Astrocyte (in vitro differentiated cells and primary cell): ENCODE results near the gene YPEL1. TPM values are rescaled to one million over a fixed set of nuclear protein-coding genes. Genes with fewer than 3 reads are reported as not detected.

ENCODE experiments used
- DNase-seq: peaks from one replicate; pipeline ENCODE4 v3.0.0-alpha.2; 2010; ENCODE audit warnings: low read depth
- FAIRE-seq: peaks from 2 replicates; lab custom pipeline; 2011; peaks lifted over from hg19 to GRCh38; lab: Jason Lieb, UNC
- H2AFZ ChIP-seq: 2 replicates; pipeline ENCODE4 v1.6.0; 2012; ENCODE audit warnings: low read depth, low read length, inconsistent platforms
- H3K27ac ChIP-seq: 2 replicates; pipeline ENCODE4 v1.5.1; 2011; ENCODE audit warnings: low read depth, low read length, inconsistent platforms
- H3K27me3 ChIP-seq: 2 replicates; pipeline ENCODE4 v1.6.0; 2011; ENCODE audit warnings: low read length, inconsistent platforms; ENCODE audit not compliant: insufficient read depth
- H3K36me3 ChIP-seq: 2 replicates; pipeline ENCODE4 v1.5.1; 2011; ENCODE audit warnings: low read length, inconsistent platforms; ENCODE audit not compliant: insufficient read depth
- H3K4me1 ChIP-seq: 2 replicates; pipeline ENCODE4 v1.5.1; 2011; ENCODE audit warnings: low read length, inconsistent platforms; ENCODE audit not compliant: insufficient read depth
- H3K4me2 ChIP-seq: 2 replicates; pipeline ENCODE4 v1.6.0; 2012; ENCODE audit warnings: low read length, inconsistent platforms
- H3K4me3 ChIP-seq: 2 replicates; pipeline ENCODE4 v1.5.1; 2011; ENCODE audit warnings: low read depth, mild to moderate bottlenecking, low read length, inconsistent platforms; ENCODE audit not compliant: insufficient read depth
- H3K79me2 ChIP-seq: 2 replicates; pipeline ENCODE4 v1.6.0; 2012; ENCODE audit warnings: mild to moderate bottlenecking, low read length, inconsistent platforms; ENCODE audit not compliant: insufficient read depth
- H3K9ac ChIP-seq: 2 replicates; pipeline ENCODE4 v1.6.0; 2012; ENCODE audit warnings: mild to moderate bottlenecking, low read length, inconsistent platforms
- H3K9me3 ChIP-seq: 2 replicates; pipeline ENCODE4 v1.5.1; 2012; ENCODE audit warnings: low read depth, mild to moderate bottlenecking, low read length, inconsistent platforms; ENCODE audit not compliant: insufficient read depth
- H4K20me1 ChIP-seq: 2 replicates; pipeline ENCODE4 v1.6.0; 2012; ENCODE audit warnings: low read length, inconsistent platforms; ENCODE audit not compliant: insufficient read depth
- H3K27ac Mint-ChIP-seq: one replicate; pipeline ENCODE4 v1.8.0; 2021; ENCODE audit warnings: mild to moderate bottlenecking, mixed read lengths; ENCODE audit not compliant: unreplicated experiment
- H3K27me3 Mint-ChIP-seq: one replicate; pipeline ENCODE4 v1.8.0; 2021; ENCODE audit warnings: low read depth, mixed read lengths; ENCODE audit not compliant: unreplicated experiment
- H3K36me3 Mint-ChIP-seq: one replicate; pipeline ENCODE4 v1.8.0; 2021; ENCODE audit warnings: low read depth, mixed read lengths; ENCODE audit not compliant: unreplicated experiment
- H3K4me1 Mint-ChIP-seq: one replicate; pipeline ENCODE4 v1.8.0; 2021; ENCODE audit warnings: low read depth, mixed read lengths; ENCODE audit not compliant: unreplicated experiment
- H3K4me3 Mint-ChIP-seq: one replicate; pipeline ENCODE4 v1.8.0; 2021; ENCODE audit warnings: mild to moderate bottlenecking, moderate library complexity, mixed read lengths; ENCODE audit not compliant: unreplicated experiment
- H3K9me3 Mint-ChIP-seq: one replicate; pipeline ENCODE4 v1.8.0; 2021; ENCODE audit warnings: mild to moderate bottlenecking, mixed read lengths; ENCODE audit not compliant: unreplicated experiment
- EZH2 ChIP-seq: IDR thresholded peaks from 2 replicates; pipeline ENCODE4 v1.6.1; 2012; ENCODE audit warnings: mild to moderate bottlenecking, low read length, inconsistent platforms; ENCODE audit not compliant: insufficient read depth
- total RNA-seq: library from RNA; stranded (reverse); gene quantifications from 2 replicates; pipeline ENCODE4 v1.2.1, GENCODE V29; 2021
- TF ChIP-seq, protein P1 (sequence below): IDR thresholded peaks from 2 replicates; pipeline ENCODE4 v1.5.1; 2011; ENCODE audit warnings: low read depth, mild to moderate bottlenecking, inconsistent platforms, low read length, moderate library complexity; ENCODE audit not compliant: insufficient read depth

Gene YPEL1
- total RNA-seq, 1 donor from 2014 or later, result 0.86 TPM

DNA sequence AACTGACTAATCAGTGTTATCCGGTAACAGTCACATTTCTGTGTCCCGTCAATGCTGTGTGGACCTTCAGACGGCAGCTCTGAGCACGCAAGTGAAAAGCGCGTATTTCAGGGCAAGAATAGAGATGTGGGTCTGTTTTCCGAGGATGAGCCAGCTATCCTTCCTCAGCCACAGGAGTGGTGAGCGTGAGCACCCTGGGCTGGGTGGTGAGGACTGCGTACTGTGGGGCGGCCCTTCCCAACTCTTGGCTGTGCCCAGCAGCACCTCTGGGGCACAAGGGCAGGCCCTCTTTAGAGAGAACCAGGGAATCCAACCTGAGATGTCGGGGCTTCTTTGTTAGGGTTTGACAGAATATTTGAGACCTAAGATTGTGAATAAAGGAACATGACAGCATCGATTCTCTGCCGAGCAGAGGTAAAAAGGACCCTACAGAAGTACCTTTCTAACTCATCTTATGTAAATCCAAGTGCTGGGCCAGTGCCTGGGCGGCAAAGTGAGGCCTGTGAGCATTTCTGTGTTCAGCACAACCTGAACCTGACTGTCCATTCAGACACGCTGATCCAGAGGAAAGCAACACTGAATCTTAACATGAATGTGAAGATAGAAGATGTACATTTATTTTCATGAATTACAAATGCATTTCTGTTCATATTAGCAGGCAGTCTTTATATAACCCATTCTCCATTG is 26.5 kb upstream of the YPEL1 start:
- H3K4me3 Mint-ChIP-seq, result no peak overlapping the region
- Histone ChIP-seq H3K9me3 (no peaks in the 10 kb centered on the region), H3K79me2 (no peaks in the 10 kb centered on the region), H3K27ac (no peak overlapping the region), H3K4me3 (no peak overlapping the region), H3K4me2 (no peak overlapping the region), H3K36me3 (peaks cover 44% of the 10 kb centered on the region), H3K9ac (no peak overlapping the region), H2AFZ (no peak overlapping the region), H3K27me3 (no peaks in the 10 kb centered on the region), H3K4me1 (peaks cover 9% of the 10 kb centered on the region), H4K20me1 (peaks cover 31% of the 10 kb centered on the region)
- H3K27ac Mint-ChIP-seq, result no peak overlapping the region
- H3K4me1 Mint-ChIP-seq, result peaks cover 13% of the 10 kb centered on the region
- DNase-seq (no peak), FAIRE-seq (no peak)
- peaks cover 45% of the 10 kb centered on the region for H3K36me3 Mint-ChIP-seq
- no peaks in the 10 kb centered on the region for H3K9me3 Mint-ChIP-seq
- TF ChIP-seq EZH2, result no peak
- TF ChIP-seq, protein P1, sequence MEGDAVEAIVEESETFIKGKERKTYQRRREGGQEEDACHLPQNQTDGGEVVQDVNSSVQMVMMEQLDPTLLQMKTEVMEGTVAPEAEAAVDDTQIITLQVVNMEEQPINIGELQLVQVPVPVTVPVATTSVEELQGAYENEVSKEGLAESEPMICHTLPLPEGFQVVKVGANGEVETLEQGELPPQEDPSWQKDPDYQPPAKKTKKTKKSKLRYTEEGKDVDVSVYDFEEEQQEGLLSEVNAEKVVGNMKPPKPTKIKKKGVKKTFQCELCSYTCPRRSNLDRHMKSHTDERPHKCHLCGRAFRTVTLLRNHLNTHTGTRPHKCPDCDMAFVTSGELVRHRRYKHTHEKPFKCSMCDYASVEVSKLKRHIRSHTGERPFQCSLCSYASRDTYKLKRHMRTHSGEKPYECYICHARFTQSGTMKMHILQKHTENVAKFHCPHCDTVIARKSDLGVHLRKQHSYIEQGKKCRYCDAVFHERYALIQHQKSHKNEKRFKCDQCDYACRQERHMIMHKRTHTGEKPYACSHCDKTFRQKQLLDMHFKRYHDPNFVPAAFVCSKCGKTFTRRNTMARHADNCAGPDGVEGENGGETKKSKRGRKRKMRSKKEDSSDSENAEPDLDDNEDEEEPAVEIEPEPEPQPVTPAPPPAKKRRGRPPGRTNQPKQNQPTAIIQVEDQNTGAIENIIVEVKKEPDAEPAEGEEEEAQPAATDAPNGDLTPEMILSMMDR, result no peak
- H3K27me3 Mint-ChIP-seq, result no peaks in the 10 kb centered on the region

DNA sequence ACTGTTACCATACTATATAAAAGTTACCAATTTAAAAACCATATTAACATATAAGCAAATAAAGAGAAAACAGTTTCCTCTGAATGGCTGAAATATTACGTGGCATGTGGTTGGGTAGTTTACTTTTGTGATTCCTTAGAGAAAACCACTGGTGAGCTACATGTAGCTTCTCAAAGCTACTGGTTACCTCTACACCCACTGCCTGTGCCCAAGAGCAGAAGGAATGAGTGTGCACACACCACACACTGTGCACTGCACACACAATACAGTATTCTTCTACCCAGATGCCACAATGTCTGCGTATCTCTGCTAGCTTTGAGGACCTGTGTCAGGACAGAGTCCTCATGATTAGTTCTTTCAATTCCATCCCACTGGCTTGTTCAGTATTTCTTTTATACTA is 25.5 kb upstream of the YPEL1 start:
- Mint-ChIP-seq H3K4me3 (no peak overlapping the region), H3K27ac (no peak overlapping the region), H3K9me3 (no peaks in the 10 kb centered on the region), H3K36me3 (peaks cover 41% of the 10 kb centered on the region), H3K4me1 (peaks cover 13% of the 10 kb centered on the region), H3K27me3 (no peaks in the 10 kb centered on the region)
- Histone ChIP-seq H2AFZ (no peak overlapping the region), H3K4me1 (peaks cover 12% of the 10 kb centered on the region), H4K20me1 (peaks cover 31% of the 10 kb centered on the region), H3K4me2 (no peak overlapping the region), H3K27me3 (no peaks in the 10 kb centered on the region), H3K79me2 (no peaks in the 10 kb centered on the region), H3K4me3 (no peak overlapping the region), H3K36me3 (peaks cover 36% of the 10 kb centered on the region), H3K27ac (peak overlapping the region; percentile 5), H3K9me3 (no peaks in the 10 kb centered on the region), H3K9ac (no peak overlapping the region)
- DNase-seq, result peak; percentile 56
- TF ChIP-seq, protein P1, result no peak
- TF ChIP-seq EZH2, result no peak
- no peak for FAIRE-seq

DNA sequence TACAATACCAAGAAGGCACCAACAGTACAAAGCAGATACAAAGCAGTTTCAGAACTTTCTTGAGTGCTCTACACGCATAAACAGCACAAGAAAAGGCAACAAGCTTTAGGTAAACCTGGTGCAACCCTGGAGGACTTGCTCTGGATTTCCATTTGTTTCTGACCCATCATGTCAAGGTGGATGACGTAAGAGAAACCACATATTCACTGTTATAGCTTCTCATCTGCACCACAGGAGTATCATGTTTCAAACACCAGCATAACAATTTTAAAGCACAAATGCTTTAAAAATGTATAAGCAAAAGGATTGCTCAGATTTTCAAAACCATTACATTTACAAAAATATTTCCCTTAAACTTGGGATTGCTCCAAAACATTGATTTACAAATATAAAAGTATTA is 25.0 kb upstream of the YPEL1 start:
- no peaks in the 10 kb centered on the region for H3K9me3 ChIP-seq
- H3K36me3 Mint-ChIP-seq, result peaks cover 40% of the 10 kb centered on the region

More for the DNA sequence above, 25.0 kb upstream of the YPEL1 start:
- peaks cover 29% of the 10 kb centered on the region for H4K20me1 ChIP-seq
- peaks cover 17% of the 10 kb centered on the region for H3K4me1 ChIP-seq
- no peak overlapping the region for H3K4me3 Mint-ChIP-seq
- H3K27ac ChIP-seq, result peak overlapping the region; percentile 5
- H3K4me1 Mint-ChIP-seq, result peaks cover 15% of the 10 kb centered on the region
- H3K27me3 Mint-ChIP-seq, result no peaks in the 10 kb centered on the region
- peak; percentile 88 for DNase-seq
- no peak overlapping the region for H3K4me3 ChIP-seq
- H3K27me3 ChIP-seq, result no peaks in the 10 kb centered on the region
- no peak for FAIRE-seq
- no peak for TF ChIP-seq EZH2
- TF ChIP-seq, protein P1, result no peak
- no peak overlapping the region for H2AFZ ChIP-seq
- H3K4me2 ChIP-seq, result no peak overlapping the region
- H3K36me3 ChIP-seq, result peaks cover 36% of the 10 kb centered on the region
- H3K79me2 ChIP-seq, result no peaks in the 10 kb centered on the region
- no peak overlapping the region for H3K27ac Mint-ChIP-seq
- no peaks in the 10 kb centered on the region for H3K9me3 Mint-ChIP-seq
- no peak overlapping the region for H3K9ac ChIP-seq
